NCI-H69 (cell line): Measurements from ENCODE around the gene RNF126.
"Not testable (repeated sequence)": the region's sequence is repeated elsewhere in the genome, so short reads cannot be mapped to it uniquely, and the experiment has no call there.

Experiments
- DNase-seq: peaks from one replicate; lab custom pipeline; 2025; lab: John Stamatoyannopoulos, UW

RNF126 gene

GRCh38 chr19:611481-611868, 51.5 kb downstream of the RNF126 start:
- no peak for DNase-seq

- peak; percentile 83 for DNase-seq
Observed at GRCh38 chr19:610801-611480, 52.1 kb downstream of the RNF126 start.

GRCh38 chr19:610071-610800, 52.8 kb downstream of the RNF126 start:
- peak; percentile 44 for DNase-seq

GRCh38 chr19:609004-609346, 54.0 kb downstream of the RNF126 start:
- peak; percentile 84 for DNase-seq

GRCh38 chr19:608155-609003, 54.6 kb downstream of the RNF126 start:
- DNase-seq = no peak

- DNase-seq = no peak
Observed at GRCh38 chr19:607301-608154, 55.5 kb downstream of the RNF126 start.

- peak; percentile 82 for DNase-seq
Observed at GRCh38 chr19:605061-605971, 57.7 kb downstream of the RNF126 start.

GRCh38 chr19:604355-604754, 58.7 kb downstream of the RNF126 start:
- peak; percentile 35 for DNase-seq

- not testable (repeated sequence) for DNase-seq
Observed at GRCh38 chr19:603779-604178, 59.2 kb downstream of the RNF126 start.

- DNase-seq = not testable (repeated sequence)
Observed at GRCh38 chr19:603302-603639, 59.7 kb downstream of the RNF126 start.

- DNase-seq = no peak
Observed at GRCh38 chr19:602391-603301, 60.4 kb downstream of the RNF126 start.

- no peak for DNase-seq
Observed at GRCh38 chr19:601790-602189, 61.2 kb downstream of the RNF126 start.

- DNase-seq = no peak
Observed at GRCh38 chr19:601310-601709, 61.7 kb downstream of the RNF126 start.
